ENCODE results near the gene GIMAP2. TPM values are rescaled to one million over a fixed set of nuclear protein-coding genes. Genes with fewer than 3 reads are reported as not detected.
"Not testable (repeated sequence)": the region's sequence is repeated elsewhere in the genome, so short reads cannot be mapped to it uniquely, and the experiment has no call there.

Gene GIMAP2
- total and polyA plus RNA-seq, 4 donors: 5.9 to 14.3 (median 10.0) TPM

DNA sequence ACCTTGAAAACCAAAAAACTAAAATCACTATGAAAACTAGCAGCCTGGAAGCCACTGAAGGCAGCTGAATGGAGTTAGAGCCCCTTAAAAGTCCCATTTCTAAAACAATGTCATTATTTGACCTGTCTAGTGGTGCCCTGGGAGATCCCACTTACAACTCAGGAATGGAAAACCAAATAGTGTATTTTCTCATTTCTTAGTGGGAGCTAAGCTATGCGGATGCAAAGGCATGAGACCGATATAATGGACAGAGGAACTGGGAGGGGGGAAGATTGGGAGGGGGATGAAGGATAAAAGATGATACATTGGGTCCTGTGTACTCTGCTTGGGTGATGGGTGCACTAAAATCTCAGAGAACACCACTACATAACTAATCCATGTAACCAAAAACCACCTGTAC is 9.8 kb upstream of the GIMAP2 start:
- H3K9me3 ChIP-seq (ENCODE audit: control insufficient read depth, insufficient read depth, low read length): no peaks in the 10 kb centered on the region
- peak overlapping the region; percentile 33 for H3K27ac ChIP-seq (ENCODE audit: low read depth, low read length)
- DNase-seq (ENCODE audit: low read depth in 4 of 6, low spot score in 6 of 6): no peak
- WGBS (ENCODE audit: insufficient coverage): no CpG with 5 or more reads among the region's 2 CpGs
- H3K27me3 ChIP-seq (ENCODE audit: control insufficient read depth, insufficient read depth, low read length): no peaks in the 10 kb centered on the region
- no peaks in the 10 kb centered on the region for H3K4me1 ChIP-seq (ENCODE audit: control insufficient read depth, insufficient read depth, low read length)
- no peak overlapping the region for H3K4me3 ChIP-seq (ENCODE audit: low read depth, low read length)
- no peaks in the 10 kb centered on the region for H3K36me3 ChIP-seq (ENCODE audit: control insufficient read depth, insufficient read depth, low read length)

GRCh38 chr7:150676276-150676675 is 9.2 kb upstream of the GIMAP2 start:
- not testable (repeated sequence) for DNase-seq (ENCODE audit: low read depth in 4 of 6, low spot score in 6 of 6); H3K4me3 ChIP-seq (ENCODE audit: low read depth, low read length); H3K4me1 ChIP-seq (ENCODE audit: control insufficient read depth, insufficient read depth, low read length); H3K27me3 ChIP-seq (ENCODE audit: control insufficient read depth, insufficient read depth, low read length); H3K9me3 ChIP-seq (ENCODE audit: control insufficient read depth, insufficient read depth, low read length); H3K27ac ChIP-seq (ENCODE audit: low read depth, low read length); H3K36me3 ChIP-seq (ENCODE audit: control insufficient read depth, insufficient read depth, low read length)

- not testable (repeated sequence) for H3K9me3 ChIP-seq (ENCODE audit: control insufficient read depth, insufficient read depth, low read length); H3K27me3 ChIP-seq (ENCODE audit: control insufficient read depth, insufficient read depth, low read length); DNase-seq (ENCODE audit: low read depth in 4 of 6, low spot score in 6 of 6); H3K4me1 ChIP-seq (ENCODE audit: control insufficient read depth, insufficient read depth, low read length); H3K4me3 ChIP-seq (ENCODE audit: low read depth, low read length); H3K27ac ChIP-seq (ENCODE audit: low read depth, low read length); H3K36me3 ChIP-seq (ENCODE audit: control insufficient read depth, insufficient read depth, low read length)
- WGBS (ENCODE audit: insufficient coverage): no CpG with 5 or more reads among the region's 3 CpGs
These were observed 8.7 kb upstream of the GIMAP2 start for GRCh38 chr7:150676854-150677253.

- DNase-seq (ENCODE audit: low read depth in 4 of 6, low spot score in 6 of 6); H3K27me3 ChIP-seq (ENCODE audit: control insufficient read depth, insufficient read depth, low read length); H3K4me3 ChIP-seq (ENCODE audit: low read depth, low read length); H3K27ac ChIP-seq (ENCODE audit: low read depth, low read length); H3K9me3 ChIP-seq (ENCODE audit: control insufficient read depth, insufficient read depth, low read length); H3K36me3 ChIP-seq (ENCODE audit: control insufficient read depth, insufficient read depth, low read length); H3K4me1 ChIP-seq (ENCODE audit: control insufficient read depth, insufficient read depth, low read length): not testable (repeated sequence)
- WGBS (ENCODE audit: insufficient coverage): 91% methylated on average over 6 of the region's 11 CpGs
These were observed 6.9 kb upstream of the GIMAP2 start for GRCh38 chr7:150678601-150679000.

DNA sequence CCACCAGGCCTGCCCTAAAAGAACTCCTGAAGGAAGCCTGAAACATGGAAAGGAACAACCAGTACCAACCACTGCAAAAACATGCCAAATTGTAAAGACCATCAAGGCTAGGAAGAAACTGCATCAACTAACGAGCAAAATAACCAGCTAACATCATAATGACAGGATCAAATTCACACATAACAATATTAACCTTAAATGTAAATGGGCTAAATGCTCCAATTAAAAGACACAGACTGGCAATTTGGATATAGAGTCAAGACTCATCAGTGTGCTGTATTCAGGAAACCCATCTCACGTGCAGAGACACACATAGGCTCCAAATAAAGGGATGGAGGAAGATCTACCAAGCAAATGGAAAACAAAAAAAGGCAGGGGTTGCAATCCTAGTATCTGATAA is 5.1 kb upstream of the GIMAP2 start:
- not testable (repeated sequence) for DNase-seq (ENCODE audit: low read depth in 4 of 6, low spot score in 6 of 6); H3K4me1 ChIP-seq (ENCODE audit: control insufficient read depth, insufficient read depth, low read length); H3K36me3 ChIP-seq (ENCODE audit: control insufficient read depth, insufficient read depth, low read length); H3K27me3 ChIP-seq (ENCODE audit: control insufficient read depth, insufficient read depth, low read length); H3K27ac ChIP-seq (ENCODE audit: low read depth, low read length); H3K9me3 ChIP-seq (ENCODE audit: control insufficient read depth, insufficient read depth, low read length); H3K4me3 ChIP-seq (ENCODE audit: low read depth, low read length)
- no CpG with 5 or more reads among the region's 2 CpGs for WGBS (ENCODE audit: insufficient coverage)

- Histone ChIP-seq H3K27me3 (ENCODE audit: control insufficient read depth, insufficient read depth, low read length) (no peaks in the 10 kb centered on the region), H3K9me3 (ENCODE audit: control insufficient read depth, insufficient read depth, low read length) (no peaks in the 10 kb centered on the region), H3K4me3 (ENCODE audit: low read depth, low read length) (peak overlapping the region; percentile 32), H3K27ac (ENCODE audit: low read depth, low read length) (peak overlapping the region; percentile 65), H3K4me1 (ENCODE audit: control insufficient read depth, insufficient read depth, low read length) (no peaks in the 10 kb centered on the region), H3K36me3 (ENCODE audit: control insufficient read depth, insufficient read depth, low read length) (no peaks in the 10 kb centered on the region)
- WGBS (ENCODE audit: insufficient coverage): 60% methylated on average over 1 of the region's 9 CpGs
- DNase-seq (ENCODE audit: low read depth in 4 of 6, low spot score in 6 of 6): peak in 1 of 6 donors; percentile 1
These were observed 625 bp downstream of the GIMAP2 start for GRCh38 chr7:150686030-150686631.

GRCh38 chr7:150688630-150689029 is 3.1 kb downstream of the GIMAP2 start:
- Histone ChIP-seq H3K4me3 (ENCODE audit: low read depth, low read length) (no peak overlapping the region), H3K36me3 (ENCODE audit: control insufficient read depth, insufficient read depth, low read length) (no peaks in the 10 kb centered on the region), H3K9me3 (ENCODE audit: control insufficient read depth, insufficient read depth, low read length) (no peaks in the 10 kb centered on the region), H3K4me1 (ENCODE audit: control insufficient read depth, insufficient read depth, low read length) (no peaks in the 10 kb centered on the region), H3K27ac (ENCODE audit: low read depth, low read length) (no peak overlapping the region), H3K27me3 (ENCODE audit: control insufficient read depth, insufficient read depth, low read length) (no peaks in the 10 kb centered on the region)
- no peak for DNase-seq (ENCODE audit: low read depth in 4 of 6, low spot score in 6 of 6)
- 93% methylated on average over 6 of the region's 6 CpGs for WGBS (ENCODE audit: insufficient coverage)

DNA sequence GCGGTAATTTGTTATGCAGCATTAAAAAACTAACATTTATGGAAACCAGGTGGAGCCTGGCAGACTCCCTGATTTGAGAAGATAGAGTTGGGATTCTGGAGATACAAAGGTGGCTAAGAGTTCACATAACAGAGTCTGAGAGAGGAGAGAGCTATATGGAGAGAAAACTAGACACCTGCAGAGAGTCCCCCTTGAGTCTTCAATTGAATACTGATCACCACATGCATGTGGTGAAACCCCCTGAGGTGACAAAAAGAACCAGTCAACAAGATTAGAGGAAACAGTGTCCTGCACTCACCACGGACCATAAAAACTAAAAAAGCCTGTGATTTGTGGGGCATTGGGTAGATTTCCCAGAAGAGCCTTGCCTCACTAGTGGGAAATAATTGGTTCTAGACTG is 10.1 kb downstream of the GIMAP2 start:
- H3K4me3 ChIP-seq (ENCODE audit: low read depth, low read length): no peak overlapping the region
- no CpG with 5 or more reads among the region's 2 CpGs for WGBS (ENCODE audit: insufficient coverage)
- H3K36me3 ChIP-seq (ENCODE audit: control insufficient read depth, insufficient read depth, low read length): no peaks in the 10 kb centered on the region
- no peaks in the 10 kb centered on the region for H3K9me3 ChIP-seq (ENCODE audit: control insufficient read depth, insufficient read depth, low read length)
- no peaks in the 10 kb centered on the region for H3K4me1 ChIP-seq (ENCODE audit: control insufficient read depth, insufficient read depth, low read length)
- no peak overlapping the region for H3K27ac ChIP-seq (ENCODE audit: low read depth, low read length)
- no peak for DNase-seq (ENCODE audit: low read depth in 4 of 6, low spot score in 6 of 6)
- H3K27me3 ChIP-seq (ENCODE audit: control insufficient read depth, insufficient read depth, low read length): no peaks in the 10 kb centered on the region

DNA sequence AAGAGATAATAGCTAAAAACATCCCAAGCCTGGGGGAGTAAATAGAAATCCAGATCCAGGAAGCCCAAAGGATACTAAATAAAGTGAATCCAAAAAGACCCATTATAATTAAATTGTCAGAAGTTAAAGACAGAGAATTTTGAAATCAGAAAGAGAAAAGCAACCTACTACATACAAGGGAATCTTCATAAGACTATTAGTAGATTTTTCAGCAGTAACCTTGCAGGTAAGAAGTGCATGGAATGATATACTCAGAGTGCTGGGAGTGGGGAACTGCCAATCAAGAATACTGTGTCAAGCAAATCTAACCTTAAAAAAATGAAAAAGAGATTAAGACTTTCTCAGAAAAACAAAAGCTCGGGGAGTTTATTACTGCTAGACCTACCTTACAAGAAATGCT is 17.7 kb downstream of the GIMAP2 start:
- H3K27ac ChIP-seq (ENCODE audit: low read depth, low read length): no peak overlapping the region
- H3K4me3 ChIP-seq (ENCODE audit: low read depth, low read length): no peak overlapping the region
- H3K27me3 ChIP-seq (ENCODE audit: control insufficient read depth, insufficient read depth, low read length): no peaks in the 10 kb centered on the region
- no peaks in the 10 kb centered on the region for H3K36me3 ChIP-seq (ENCODE audit: control insufficient read depth, insufficient read depth, low read length)
- no peaks in the 10 kb centered on the region for H3K4me1 ChIP-seq (ENCODE audit: control insufficient read depth, insufficient read depth, low read length)
- DNase-seq (ENCODE audit: low read depth in 4 of 6, low spot score in 6 of 6): no peak
- H3K9me3 ChIP-seq (ENCODE audit: control insufficient read depth, insufficient read depth, low read length): peaks cover 9% of the 10 kb centered on the region
- no CpG with 5 or more reads among the region's 1 CpG for WGBS (ENCODE audit: insufficient coverage)

DNA sequence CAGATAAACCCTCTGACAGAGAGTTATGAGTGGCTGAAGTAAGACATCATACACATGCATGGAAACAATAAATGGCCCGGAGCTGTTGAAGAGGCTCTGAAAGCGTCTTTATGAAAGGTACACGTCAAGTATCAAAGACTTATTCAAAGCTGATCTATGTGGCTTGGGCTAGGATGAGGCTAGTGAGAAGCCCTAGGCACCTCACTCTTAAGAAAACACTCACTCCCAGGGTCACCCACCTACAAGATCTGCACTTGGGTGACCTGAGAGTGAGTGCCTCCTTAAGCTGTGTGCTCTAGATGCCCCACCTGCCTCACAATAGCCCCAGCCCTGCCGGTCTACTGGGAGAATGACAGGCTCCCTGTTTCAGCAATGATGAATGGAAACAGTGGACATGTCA is 29.8 kb downstream of the GIMAP2 start:
- WGBS (ENCODE audit: insufficient coverage): no CpG with 5 or more reads among the region's 4 CpGs
- no peak for DNase-seq (ENCODE audit: low read depth in 4 of 6, low spot score in 6 of 6)

More for the DNA sequence above, 29.8 kb downstream of the GIMAP2 start:
- H3K4me3 ChIP-seq (ENCODE audit: low read depth, low read length): no peak overlapping the region
- H3K36me3 ChIP-seq (ENCODE audit: control insufficient read depth, insufficient read depth, low read length): peaks cover 3% of the 10 kb centered on the region
- H3K27me3 ChIP-seq (ENCODE audit: control insufficient read depth, insufficient read depth, low read length): no peaks in the 10 kb centered on the region
- H3K9me3 ChIP-seq (ENCODE audit: control insufficient read depth, insufficient read depth, low read length): peaks cover 2% of the 10 kb centered on the region
- H3K27ac ChIP-seq (ENCODE audit: low read depth, low read length): no peak overlapping the region
- H3K4me1 ChIP-seq (ENCODE audit: control insufficient read depth, insufficient read depth, low read length): no peaks in the 10 kb centered on the region

Measured in spinal cord (tissue), 10 donors.